Globus pallidus (tissue), 1 donor: ENCODE measurements around the gene ITPR1.
A peak's percentile ranks its signal among the peaks of the same experiment; 100 is the strongest.

Source experiments
- DNase-seq: peaks from one replicate; pipeline ENCODE4 v3.0.0-alpha.2; 2015; ENCODE audit warnings: low spot score

ITPR1 gene

DNA sequence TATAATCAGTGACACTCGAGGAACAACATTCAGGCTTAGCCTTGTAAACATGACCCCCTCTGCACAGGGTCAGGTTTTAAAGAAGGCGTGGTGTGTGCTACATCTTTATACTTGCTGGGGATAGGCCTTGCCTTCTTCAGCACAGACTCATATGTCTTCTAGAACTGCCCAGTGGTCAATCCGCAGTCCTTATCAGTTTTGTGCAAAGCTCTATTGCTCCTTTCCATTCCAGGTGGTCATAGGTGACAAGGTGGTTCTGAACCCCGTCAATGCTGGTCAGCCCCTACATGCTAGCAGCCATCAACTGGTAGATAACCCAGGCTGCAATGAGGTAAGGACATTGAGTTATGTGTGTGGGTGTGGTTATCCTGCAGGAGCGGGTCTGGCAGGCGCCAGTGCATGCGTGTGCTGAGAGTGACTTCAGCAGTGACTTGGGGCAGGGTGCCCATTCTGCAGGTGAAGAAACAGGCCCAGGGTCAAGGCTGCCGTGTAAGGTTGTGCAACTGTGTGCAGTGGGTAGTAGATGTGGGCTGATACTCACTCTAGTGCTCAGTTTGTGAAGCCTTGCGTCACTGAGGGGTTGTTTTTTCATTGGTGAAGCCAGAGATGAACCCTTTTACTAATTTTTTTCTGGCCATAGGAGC is 150.9 kb downstream of the ITPR1 start:
- no peak for DNase-seq

DNA sequence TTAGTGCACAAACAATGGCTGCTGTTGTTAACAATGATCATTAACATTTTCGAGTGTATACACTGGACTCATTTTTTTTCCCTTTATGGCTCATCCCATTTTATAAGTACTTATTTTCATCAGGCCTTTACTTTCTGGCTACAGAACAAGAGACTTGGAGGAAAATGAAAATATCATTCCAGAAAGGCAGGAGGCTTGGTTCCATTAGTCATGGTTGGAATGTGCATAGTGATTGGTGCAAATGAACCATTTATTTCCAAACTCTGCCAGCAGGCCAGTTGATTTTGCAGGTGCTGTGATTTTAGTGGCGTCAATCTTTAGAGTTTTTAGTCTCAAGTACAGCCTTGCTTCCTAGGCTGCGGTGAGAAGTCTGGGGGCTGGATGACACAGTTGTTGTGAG is 151.8 kb downstream of the ITPR1 start:
- DNase-seq: no peak

DNA sequence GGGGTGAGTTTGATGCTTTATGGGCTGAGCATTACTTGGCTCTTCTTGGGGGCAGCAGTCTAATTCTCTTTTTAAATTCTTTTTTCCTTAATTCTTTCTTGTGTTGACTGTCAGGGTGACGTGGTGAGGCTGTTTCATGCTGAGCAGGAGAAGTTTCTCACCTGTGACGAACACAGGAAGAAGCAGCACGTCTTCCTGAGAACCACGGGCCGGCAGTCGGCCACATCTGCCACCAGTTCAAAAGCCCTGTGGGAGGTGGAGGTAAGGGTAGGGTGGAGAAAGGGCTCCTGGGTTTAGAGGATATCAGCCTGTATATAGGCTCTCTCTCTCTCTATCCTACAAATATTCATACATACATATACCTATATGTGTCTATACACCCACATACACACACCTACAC is 152.3 kb downstream of the ITPR1 start:
- DNase-seq: no peak

- no peak for DNase-seq
These were observed 154.3 kb downstream of the ITPR1 start for GRCh38 chr3:4647411-4647810.

GRCh38 chr3:4655145-4656045 is 162.2 kb downstream of the ITPR1 start:
- no peak for DNase-seq

DNA sequence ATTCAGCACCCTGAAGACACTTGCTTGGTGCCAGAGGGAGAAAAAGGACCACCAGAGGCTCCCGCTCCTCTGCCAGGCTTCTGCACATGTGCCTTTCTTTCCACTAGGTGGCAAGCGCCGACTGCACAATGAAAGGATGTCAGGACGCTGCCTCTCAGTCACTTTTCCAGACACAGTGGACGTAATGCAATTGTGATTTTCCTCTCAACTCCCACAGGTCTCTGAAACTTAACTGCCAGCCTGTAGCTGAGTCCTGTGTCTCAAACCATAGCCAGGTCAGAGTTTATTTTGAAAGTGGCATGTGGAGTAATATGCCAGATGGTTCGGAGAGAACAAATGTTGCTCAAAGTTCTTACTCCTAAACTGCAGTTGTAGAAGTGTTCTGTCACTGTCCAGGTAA is 162.9 kb downstream of the ITPR1 start:
- peak; percentile 65 for DNase-seq

GRCh38 chr3:4656626-4657328 is 163.6 kb downstream of the ITPR1 start:
- DNase-seq: no peak

DNA sequence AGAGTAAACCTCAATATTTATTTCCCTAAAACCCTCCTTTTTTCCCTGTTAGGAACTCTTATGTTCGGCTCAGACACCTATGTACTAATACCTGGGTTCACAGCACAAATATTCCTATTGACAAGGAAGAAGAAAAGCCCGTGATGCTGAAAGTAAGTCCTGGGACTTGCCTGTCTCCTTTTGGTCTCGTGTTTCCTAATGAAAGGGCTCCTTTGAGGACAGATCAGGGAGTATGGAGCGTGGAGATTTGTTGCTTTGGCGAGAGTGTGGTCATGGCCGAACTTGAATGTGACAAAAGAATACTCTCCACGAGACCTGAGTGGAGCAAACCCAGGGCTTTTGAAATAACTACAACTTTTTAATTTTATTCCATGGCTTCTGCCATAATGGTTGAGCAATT is 167.8 kb downstream of the ITPR1 start:
- DNase-seq: no peak

- no peak for DNase-seq
These were observed 171.3 kb downstream of the ITPR1 start for GRCh38 chr3:4664412-4664811.

- no peak for DNase-seq
These were observed 172.0 kb downstream of the ITPR1 start for GRCh38 chr3:4665197-4665596.

DNA sequence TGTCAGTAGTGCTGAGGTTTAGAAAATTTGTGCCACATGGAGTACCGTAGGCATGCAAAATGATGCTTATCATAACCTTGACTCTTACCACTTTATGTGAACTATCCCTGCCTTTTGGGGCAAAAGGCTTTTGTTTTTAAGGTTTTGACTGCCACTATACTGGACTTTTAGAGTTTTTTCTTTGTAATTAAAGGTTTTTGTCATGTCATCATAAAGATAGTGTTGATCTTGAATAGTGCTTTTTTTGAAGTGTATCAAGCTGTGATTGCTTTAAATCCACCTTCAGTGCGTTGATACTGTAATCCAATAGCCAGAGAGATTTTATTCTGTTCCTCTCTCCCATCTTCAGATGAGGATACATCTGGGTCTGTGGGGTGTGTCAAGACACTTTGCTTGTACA is 172.9 kb downstream of the ITPR1 start:
- no peak for DNase-seq

GRCh38 chr3:4670352-4670751 is 177.2 kb downstream of the ITPR1 start:
- DNase-seq: no peak

DNA sequence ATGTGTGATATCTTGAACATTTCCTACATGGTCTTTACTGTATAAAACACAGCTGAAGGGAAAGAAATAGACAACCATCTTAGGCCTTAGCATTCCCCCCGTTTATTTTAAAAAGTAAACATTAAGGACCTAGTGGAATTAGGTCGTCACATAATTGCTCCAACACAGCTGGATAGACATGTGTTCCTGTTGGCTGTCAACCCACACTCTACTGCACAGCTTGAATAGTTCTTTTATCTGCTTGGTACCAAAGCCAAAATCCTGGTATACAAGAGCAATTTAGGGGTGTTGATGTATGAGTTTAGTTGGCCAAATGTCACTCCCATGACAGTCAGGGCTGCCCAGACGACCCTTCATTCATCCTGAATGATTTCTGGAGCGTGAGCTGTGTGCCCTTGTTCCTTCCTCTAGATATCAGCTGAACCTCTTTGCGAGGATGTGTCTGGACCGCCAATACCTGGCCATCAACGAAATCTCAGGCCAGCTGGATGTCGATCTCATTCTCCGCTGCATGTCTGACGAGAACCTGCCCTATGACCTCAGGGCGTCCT is 179.7 kb downstream of the ITPR1 start:
- no peak for DNase-seq

DNA sequence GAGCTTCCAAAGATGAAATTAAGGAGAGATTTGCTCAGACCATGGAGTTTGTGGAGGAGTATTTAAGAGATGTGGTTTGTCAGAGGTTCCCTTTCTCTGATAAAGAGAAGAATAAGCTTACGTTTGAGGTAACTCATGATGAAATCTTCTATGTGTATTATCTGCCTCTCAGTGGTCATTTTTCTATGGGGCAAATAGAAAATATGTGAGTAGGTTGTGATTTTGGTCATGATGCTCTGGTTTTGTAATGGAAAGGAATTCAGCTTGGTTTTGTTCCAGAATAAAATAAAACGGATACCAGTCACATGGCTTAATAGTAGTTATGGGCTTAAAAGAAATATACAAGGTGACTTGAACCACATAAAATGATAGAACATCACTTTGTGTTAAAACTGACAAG is 181.1 kb downstream of the ITPR1 start:
- no peak for DNase-seq

- no peak for DNase-seq
These were observed 182.6 kb downstream of the ITPR1 start for GRCh38 chr3:4675704-4676103.

DNA sequence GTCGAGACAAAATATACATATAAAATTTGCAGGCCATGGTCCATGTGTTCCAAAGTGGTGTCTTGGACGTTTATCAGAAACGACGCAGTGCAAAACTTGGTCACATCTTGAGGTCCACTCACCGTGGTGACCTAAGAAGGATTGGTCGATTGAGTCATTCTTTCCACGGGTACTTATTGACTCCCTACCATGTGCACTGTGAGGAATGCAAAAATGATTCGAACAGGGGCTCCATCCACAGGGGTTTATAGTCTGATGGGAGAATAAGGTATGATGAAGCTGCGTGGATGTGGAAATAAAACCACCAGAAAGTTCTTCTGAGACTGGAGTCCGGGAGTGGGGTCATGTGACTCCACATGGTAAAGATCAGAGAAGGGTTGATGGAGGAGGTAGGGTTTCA is 185.2 kb downstream of the ITPR1 start:
- DNase-seq: no peak

GRCh38 chr3:4680227-4680691 is 187.1 kb downstream of the ITPR1 start:
- no peak for DNase-seq

DNA sequence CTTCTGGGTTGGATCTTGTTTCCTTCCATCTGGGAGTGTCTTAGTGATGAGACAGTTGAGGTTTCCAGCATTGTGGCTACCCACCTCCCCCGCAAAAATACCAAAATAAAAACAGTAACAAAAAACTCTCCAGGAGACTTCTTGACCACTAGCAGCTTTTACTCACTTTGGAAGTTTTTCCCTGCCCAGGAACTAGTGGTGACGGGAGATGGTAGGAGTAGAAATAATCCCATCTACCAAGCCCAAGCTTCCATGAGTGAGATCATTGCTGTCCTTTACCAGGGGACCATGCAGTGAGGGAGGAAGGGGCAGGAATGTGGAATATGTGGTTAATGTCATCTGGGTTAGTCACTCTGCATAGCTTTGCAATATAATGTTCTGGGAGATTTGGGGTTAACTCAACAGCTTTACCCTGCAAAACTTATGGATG is 187.7 kb downstream of the ITPR1 start:
- DNase-seq: no peak

GRCh38 chr3:4681301-4681700 is 188.2 kb downstream of the ITPR1 start:
- no peak for DNase-seq

- DNase-seq: no peak
These were observed 191.0 kb downstream of the ITPR1 start for GRCh38 chr3:4684117-4684516.

DNA sequence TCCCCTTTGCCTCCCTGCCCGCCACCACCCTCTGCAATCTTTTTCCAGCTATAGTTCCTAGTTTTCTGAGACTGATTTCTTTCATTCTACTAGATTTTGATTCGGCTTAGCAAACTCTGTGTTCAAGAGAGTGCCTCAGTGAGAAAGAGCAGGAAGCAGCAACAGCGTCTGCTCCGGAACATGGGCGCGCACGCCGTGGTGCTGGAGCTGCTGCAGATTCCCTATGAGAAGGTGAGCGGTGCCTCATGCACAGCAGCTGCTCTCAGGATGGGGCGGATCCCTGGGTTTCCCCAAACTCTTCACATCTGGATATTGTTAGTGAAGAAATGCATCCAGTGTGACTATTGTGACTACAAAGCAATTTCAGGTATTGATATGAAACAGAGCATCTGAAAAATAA is 191.8 kb downstream of the ITPR1 start:
- DNase-seq: no peak

DNA sequence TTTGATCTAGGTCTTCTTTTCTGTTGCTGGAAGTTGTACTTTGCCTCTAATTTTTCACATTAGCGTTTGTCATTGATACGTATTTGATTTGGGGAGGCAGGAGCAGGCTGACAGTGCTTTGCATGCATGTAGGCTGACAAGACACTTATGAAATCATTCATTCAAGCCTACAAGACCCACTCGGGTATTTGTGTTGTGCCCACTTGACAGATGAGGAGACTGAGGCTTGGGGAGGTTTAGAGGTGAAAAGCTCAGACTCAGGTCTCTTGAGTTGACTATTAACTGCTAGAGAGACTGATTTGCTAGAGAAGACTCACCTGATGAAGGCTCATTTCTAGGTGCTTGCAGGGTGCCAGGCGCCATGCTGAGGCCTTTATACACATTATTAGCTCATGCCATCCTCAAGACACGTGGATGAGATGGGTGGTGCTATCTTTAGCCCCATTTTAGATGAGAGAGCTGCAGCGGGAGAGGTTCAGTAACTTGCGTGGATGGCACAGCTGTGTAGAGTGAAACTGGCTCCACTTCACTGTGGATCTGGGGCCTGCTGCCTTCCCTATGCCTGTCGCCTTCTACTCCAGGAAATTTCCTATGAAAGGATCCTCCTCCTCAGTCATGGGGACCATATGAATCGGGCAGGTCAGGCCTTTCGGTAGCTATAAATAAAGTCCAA is 192.7 kb downstream of the ITPR1 start:
- DNase-seq: no peak
